Neutrophil (primary cell): ENCODE measurements around the gene GIGYF1.

ENCODE experiments used
- H3K27ac ChIP-seq: fragments of 200-600 bp; sonication (generic); 2 replicates; pipeline ENCODE4 v1.5.1; 2016; ENCODE audit warnings: mild to moderate bottlenecking, moderate library complexity
- H3K27me3 ChIP-seq: fragments of 200-600 bp; sonication (generic); 2 replicates; pipeline ENCODE4 v1.6.0; 2016; ENCODE audit warnings: mild to moderate bottlenecking
- H3K36me3 ChIP-seq: fragments of 200-600 bp; sonication (generic); 2 replicates; pipeline ENCODE4 v1.5.1; 2017
- H3K4me1 ChIP-seq, 2 experiments: fragments of 200-600 bp in 1 of 2; sonication (generic) in 1 of 2; 1 replicate in 1 of 2; 2 replicates in 1 of 2; pipeline versions ENCODE4 v1.5.1 to v1.6.1; 2013 to 2016; ENCODE audit warnings: low read depth in 1 of 2, low read length in 1 of 2, mild to moderate bottlenecking in 1 of 2, moderate library complexity in 1 of 2; ENCODE audit not compliant: control insufficient read depth in 1 of 2, insufficient read depth in 1 of 2
- H3K4me3 ChIP-seq, 2 experiments: fragments of 200-600 bp in 1 of 2; sonication (generic) in 1 of 2; 1 replicate in 1 of 2; 2 replicates in 1 of 2; pipeline ENCODE4 v1.5.1; 2013 to 2016; ENCODE audit warnings: low read depth in 1 of 2, low read length in 1 of 2, mild to moderate bottlenecking in 1 of 2, moderate library complexity in 1 of 2
- H3K9me3 ChIP-seq: fragments of 200-600 bp; sonication (generic); 2 replicates; pipeline ENCODE4 v1.5.1; 2016
- CTCF ChIP-seq: fragments of 200-600 bp; sonication (generic); IDR thresholded peaks from 2 replicates; pipeline ENCODE4 v1.5.1; 2016; ENCODE audit warnings: antibody characterized with exemption

The GIGYF1 gene

DNA sequence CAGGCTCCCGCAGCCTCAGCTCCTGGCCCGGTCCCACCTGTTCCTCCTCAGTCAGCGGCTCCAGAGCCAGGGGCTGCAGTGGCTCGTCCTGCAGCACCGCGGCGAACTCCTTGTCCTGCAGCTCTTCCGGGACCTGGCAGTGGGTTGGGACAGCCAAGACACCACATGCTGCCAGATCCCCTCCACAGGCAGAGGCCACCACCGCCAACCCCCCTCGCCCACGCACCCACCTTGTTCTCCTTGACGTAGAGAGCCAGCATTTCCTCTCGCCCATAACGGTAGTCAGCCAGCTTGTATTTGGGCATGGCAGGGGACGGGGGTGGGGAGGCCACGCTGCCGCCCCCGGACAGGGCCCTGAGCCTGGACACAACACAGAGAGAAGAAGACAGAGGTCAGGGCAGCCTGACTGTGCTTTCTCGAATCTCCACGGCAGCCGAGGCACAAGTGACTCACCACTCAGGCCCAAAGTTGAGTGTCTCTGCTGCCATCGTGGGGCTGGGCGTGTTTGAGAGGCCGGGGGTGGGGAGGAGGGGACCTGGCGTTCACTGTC lies 6.2 kb downstream of the GIGYF1 start:
- TF ChIP-seq CTCF, result no peak
- Histone ChIP-seq H3K27me3 (no peaks in the 10 kb centered on the region), H3K4me1 (peaks cover 18% of the 10 kb centered on the region in 2 experiments), H3K4me3 (no peak overlapping the region), H3K36me3 (peaks cover 64% of the 10 kb centered on the region), H3K27ac (no peak overlapping the region), H3K9me3 (no peaks in the 10 kb centered on the region)

DNA sequence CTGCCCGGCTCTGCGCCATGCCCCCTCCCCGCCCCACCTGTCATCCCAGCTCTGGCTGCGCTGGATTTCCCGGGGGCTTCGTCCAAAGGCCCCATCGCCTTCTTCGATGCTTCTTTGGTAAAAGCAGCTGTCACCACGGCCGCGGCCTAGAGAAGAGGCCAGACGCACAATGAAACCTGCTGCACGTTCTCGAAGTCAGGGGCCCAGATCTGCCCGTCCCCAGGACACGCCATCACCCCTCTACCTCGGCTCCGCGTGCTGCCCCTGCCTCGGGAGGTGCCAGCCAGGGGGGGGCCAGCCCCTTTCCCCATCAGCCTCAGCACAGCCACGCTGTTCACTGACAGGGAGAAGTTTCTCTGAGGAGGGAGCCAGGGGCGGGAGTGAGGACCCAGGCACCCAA lies 6.8 kb downstream of the GIGYF1 start:
- Histone ChIP-seq H3K4me1 (peaks cover 13% of the 10 kb centered on the region in 2 experiments), H3K27me3 (no peaks in the 10 kb centered on the region), H3K27ac (no peak overlapping the region), H3K4me3 (no peak overlapping the region), H3K9me3 (no peaks in the 10 kb centered on the region), H3K36me3 (peaks cover 70% of the 10 kb centered on the region)
- TF ChIP-seq CTCF, result no peak

DNA sequence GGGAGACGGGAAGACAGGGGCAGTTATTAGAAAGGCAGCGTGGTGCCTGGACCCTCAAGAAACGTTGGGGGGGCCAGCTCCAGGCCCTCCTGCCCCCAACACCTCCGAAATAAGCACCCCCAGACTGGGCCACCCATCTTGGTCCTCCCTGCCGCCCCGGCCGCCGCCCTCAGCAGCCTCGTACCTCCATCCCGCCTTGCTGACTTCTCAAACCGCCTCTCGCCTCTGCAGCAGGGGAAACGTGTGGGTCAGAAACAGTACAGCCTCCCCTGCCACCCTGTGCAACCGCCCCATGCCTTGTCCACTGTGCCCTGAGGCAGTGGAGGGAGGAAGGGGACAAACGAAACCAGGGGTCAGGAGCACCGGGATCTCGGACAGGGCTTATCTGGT lies 7.2 kb downstream of the GIGYF1 start:
- Histone ChIP-seq H3K27me3 (no peaks in the 10 kb centered on the region), H3K4me3 (no peak overlapping the region), H3K9me3 (no peaks in the 10 kb centered on the region), H3K27ac (no peak overlapping the region), H3K36me3 (peaks cover 75% of the 10 kb centered on the region), H3K4me1 (peaks cover 8% of the 10 kb centered on the region in 2 experiments)
- no peak for TF ChIP-seq CTCF

GRCh38 chr7:100686201-100686821 lies 7.7 kb downstream of the GIGYF1 start:
- no peak overlapping the region for H3K4me3 ChIP-seq
- H3K27ac ChIP-seq, result no peak overlapping the region
- peaks cover 3 to 4% of the 10 kb centered on the region in 2 experiments for H3K4me1 ChIP-seq
- TF ChIP-seq CTCF, result no peak
- peaks cover 80% of the 10 kb centered on the region for H3K36me3 ChIP-seq
- H3K9me3 ChIP-seq, result no peaks in the 10 kb centered on the region
- H3K27me3 ChIP-seq, result no peaks in the 10 kb centered on the region

DNA sequence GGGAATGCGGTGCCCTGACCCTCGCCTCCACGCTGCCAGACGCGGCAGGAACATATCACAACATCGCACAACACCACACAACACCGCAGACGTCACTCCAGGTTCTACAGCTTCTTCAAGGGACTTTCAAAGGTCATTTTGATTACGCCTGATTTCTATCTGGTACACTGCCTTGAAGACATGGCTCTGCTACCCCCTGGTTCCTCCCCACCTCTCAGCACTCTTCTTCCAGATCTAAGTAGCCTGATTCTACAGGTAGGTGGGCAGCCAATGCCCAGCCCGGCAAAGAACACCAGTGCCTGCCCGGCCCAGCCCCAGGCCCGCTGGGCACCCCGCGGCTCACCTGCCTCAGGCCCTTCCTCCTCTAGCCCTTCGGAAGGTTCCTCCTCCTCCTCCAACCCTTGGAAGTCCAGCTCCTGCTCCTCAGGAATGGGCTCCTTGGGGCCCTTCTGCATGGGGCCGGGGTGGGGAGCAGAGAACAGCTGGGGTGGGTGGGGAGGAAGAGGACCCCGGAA lies 8.4 kb downstream of the GIGYF1 start:
- peaks cover 84% of the 10 kb centered on the region for H3K36me3 ChIP-seq
- H3K4me1 ChIP-seq, result peaks cover 0 to under 1% of the 10 kb centered on the region in 2 experiments
- no peaks in the 10 kb centered on the region for H3K9me3 ChIP-seq
- H3K4me3 ChIP-seq, result no peak overlapping the region
- H3K27me3 ChIP-seq, result no peaks in the 10 kb centered on the region
- H3K27ac ChIP-seq, result peak overlapping the region; percentile 11
- TF ChIP-seq CTCF, result no peak
